HepG2 (cell line): ENCODE measurements around the gene SYNGAP1. TPM values are rescaled to one million over a fixed set of nuclear protein-coding genes. Genes with fewer than 3 reads are reported as not detected.

Experiments
- AGO2 ChIP-seq: fragments of 200-400 bp; formaldehyde crosslinking; optimal IDR thresholded peaks from 2 replicates; pipeline ENCODE3; 2017; ENCODE audit warnings: mild to moderate bottlenecking, low read depth, low read length, moderate library complexity
- CTCF ChIP-seq: sonication (generic); formaldehyde crosslinking; IDR thresholded peaks from 2 replicates; pipeline ENCODE4 v1.5.0; 2020; ENCODE audit warnings: mild to moderate bottlenecking, missing genetic modification reagents, moderate library complexity
- GABPA ChIP-seq, 2 experiments: IDR thresholded peaks; 2 replicates each; pipeline ENCODE4 v1.6.1; 2011 to 2016; ENCODE audit warnings: low read depth in 2 of 2, low read length in 1 of 2, missing biosample characterization in 1 of 2, missing genetic modification characterization in 1 of 2
- GTF2F1 ChIP-seq: fragments of 150-350 bp; IDR thresholded peaks from 2 replicates; pipeline ENCODE4 v1.6.1; 2014; ENCODE audit warnings: low read length
- KDM6A ChIP-seq: IDR thresholded peaks from 2 replicates; pipeline ENCODE4 v1.6.1; 2016; ENCODE audit warnings: low read depth
- KLF9 ChIP-seq: IDR thresholded peaks from 2 replicates; pipeline ENCODE4 v1.6.1; 2016; ENCODE audit warnings: low read depth
- NAIF1 ChIP-seq: sonication (generic); formaldehyde crosslinking; IDR thresholded peaks from 2 replicates; pipeline ENCODE4 v1.5.0; 2020; ENCODE audit warnings: mild to moderate bottlenecking, missing genetic modification reagents, borderline replicate concordance
- NFIB ChIP-seq: sonication (generic); formaldehyde crosslinking; IDR thresholded peaks from 2 replicates; pipeline ENCODE4 v1.9.0; 2021; ENCODE audit warnings: missing genetic modification reagents, mild to moderate bottlenecking, borderline replicate concordance
- PHF20 ChIP-seq: sonication (generic); formaldehyde crosslinking; IDR thresholded peaks from 2 replicates; pipeline ENCODE4 v1.5.0; 2020; ENCODE audit warnings: mild to moderate bottlenecking, missing genetic modification reagents
- PHF8 ChIP-seq: sonication (generic); formaldehyde crosslinking; IDR thresholded peaks from 2 replicates; pipeline ENCODE4 v1.5.0; 2020; ENCODE audit warnings: missing genetic modification reagents
- PPARG ChIP-seq: conservative IDR thresholded peaks from 2 replicates; pipeline ENCODE4 v1.6.1; 2016; ENCODE audit warnings: missing biosample characterization, missing genetic modification reagents
- SMAD1 ChIP-seq: sonication (generic); formaldehyde crosslinking; IDR thresholded peaks from 2 replicates; pipeline ENCODE4 v1.4.0; 2020; ENCODE audit warnings: missing genetic modification reagents, low read depth, mild to moderate bottlenecking, borderline replicate concordance
- SRSF1 ChIP-seq: fragments of 200-400 bp; formaldehyde crosslinking; optimal IDR thresholded peaks from 2 replicates; pipeline ENCODE3; 2017; ENCODE audit warnings: mild to moderate bottlenecking, low read depth, low read length, moderate library complexity
- SSRP1 ChIP-seq: IDR thresholded peaks from 2 replicates; pipeline ENCODE4 v1.6.1; 2016; ENCODE audit warnings: control low read depth
- ZFP82 ChIP-seq: sonication (generic); formaldehyde crosslinking; IDR thresholded peaks from 2 replicates; pipeline ENCODE4 v1.5.1; 2020; ENCODE audit warnings: mild to moderate bottlenecking, missing genetic modification reagents, borderline replicate concordance
- ZNF17 ChIP-seq: sonication (generic); formaldehyde crosslinking; IDR thresholded peaks from 2 replicates; pipeline ENCODE4 v1.5.0; 2020; ENCODE audit warnings: mild to moderate bottlenecking, missing genetic modification reagents
- ZNF496 ChIP-seq: sonication (generic); formaldehyde crosslinking; IDR thresholded peaks from 2 replicates; pipeline ENCODE4 v1.8.1; 2023; ENCODE audit warnings: mild to moderate bottlenecking, moderate library complexity, missing genetic modification reagents; ENCODE audit not compliant: insufficient replicate concordance
- ZNF562 ChIP-seq: sonication (generic); formaldehyde crosslinking; IDR thresholded peaks from 2 replicates; pipeline ENCODE4 v1.8.0; 2022; ENCODE audit warnings: missing genetic modification reagents, borderline replicate concordance
- ZNF563 ChIP-seq: sonication (generic); formaldehyde crosslinking; IDR thresholded peaks from 2 replicates; pipeline ENCODE4 v1.8.0; 2022; ENCODE audit warnings: mild to moderate bottlenecking, moderate library complexity, missing genetic modification reagents
- ZZZ3 ChIP-seq: sonication (generic); formaldehyde crosslinking; IDR thresholded peaks from 2 replicates; pipeline ENCODE4 v1.4.0; 2020; ENCODE audit warnings: missing genetic modification reagents, mild to moderate bottlenecking, borderline replicate concordance
- polyA plus RNA-seq, 8 experiments: library from polyadenylated mRNA; depleted of rRNA in 3 of 8; stranded (reverse) in 7 of 8; unstranded in 1 of 8; fragments of >200 nt; fragmentation: Illumina TruSeq in 4 of 8; extraction: Trizol in 4 of 8; gene quantifications; 2 replicates each; pipeline versions ENCODE4 v1.2.1 to v1.2.3, GENCODE V29; 2011 to 2016; ENCODE audit warnings: low read depth in 4 of 8, missing spikeins in 1 of 8, mixed read lengths in 1 of 8; ENCODE audit not compliant: insufficient read depth in 1 of 8
- total RNA-seq, 5 experiments: library from RNA; depleted of rRNA; stranded (reverse); fragments of >200 nt; fragmentation: Illumina TruSeq; extraction: Trizol; gene quantifications; 2 replicates each; pipeline ENCODE4 v1.2.3, GENCODE V29; 2016; ENCODE audit warnings: low read depth in 1 of 5
- TF ChIP-seq, protein P1 (sequence below), 2 experiments: fragments of 450-650 bp in 1 of 2; sonication (generic) in 1 of 2; formaldehyde crosslinking; IDR thresholded peaks; 2 replicates each; pipeline versions ENCODE4 v1.5.0 to v1.8.0; 2020 to 2022; ENCODE audit warnings: mild to moderate bottlenecking in 1 of 2, missing genetic modification reagents in 1 of 2
- TF ChIP-seq, protein P2 (sequence below): conservative IDR thresholded peaks from 2 replicates; pipeline ENCODE4 v1.6.1; 2018; ENCODE audit warnings: missing genetic modification reagents
- TF ChIP-seq, protein P3 (sequence below): sonication (generic); formaldehyde crosslinking; conservative IDR thresholded peaks from 2 replicates; pipeline ENCODE4 v1.5.0; 2020; ENCODE audit warnings: missing genetic modification reagents

Gene SYNGAP1
- total and polyA plus RNA-seq, 2 of the 13 experiments (the other 11 are each of a cell fraction or from before 2014, with no cell fraction given) = 0.75 to 1.1 TPM

DNA sequence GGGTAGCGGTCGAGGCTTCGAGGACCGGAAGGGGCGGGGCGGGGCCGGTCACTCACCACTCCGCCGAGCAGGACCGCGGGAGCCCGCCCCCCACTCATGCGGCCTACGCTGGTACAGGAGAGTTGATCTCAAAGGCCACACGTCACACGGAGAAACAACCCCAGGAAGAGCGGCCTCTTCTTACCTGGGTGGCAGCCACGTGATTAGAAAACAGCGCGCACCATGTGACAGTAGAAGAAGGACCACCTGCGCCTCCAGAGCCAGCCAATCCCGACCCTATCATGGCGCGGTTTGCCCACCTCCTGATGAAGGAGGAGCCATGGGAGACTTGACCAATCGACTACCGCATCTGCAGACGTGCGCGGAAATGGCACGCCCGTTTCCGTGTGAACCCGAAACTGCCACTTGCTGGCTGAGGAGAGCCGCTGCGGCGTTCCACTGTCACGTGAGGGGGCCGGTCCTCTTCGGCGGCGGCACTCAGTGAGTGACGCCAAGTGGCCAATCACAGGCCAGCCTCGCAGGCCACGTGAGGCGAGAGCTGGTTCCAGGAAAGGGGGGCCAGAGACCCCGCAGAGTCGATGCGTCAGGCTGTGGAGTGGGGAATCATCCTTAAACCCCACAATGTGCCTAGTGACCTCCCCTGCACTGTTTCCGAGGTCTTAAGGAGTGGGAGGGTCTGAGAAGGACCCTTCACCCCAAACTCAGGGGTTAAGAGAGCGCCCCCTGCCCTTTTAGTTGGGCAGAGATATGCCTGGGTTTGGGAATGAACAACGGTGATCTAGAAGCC is 1.8 kb upstream of the SYNGAP1 start, which contains the start of gene CUTA (continued):
- TF ChIP-seq GABPA (IDR thresholded peaks at IDR 0.05; ENCODE audit: low read depth, low read length) = no peak
- peak; percentile 89 for TF ChIP-seq GABPA (CRISPR knock-in tag; IDR thresholded peaks at IDR 0.05; ENCODE audit: low read depth)
- TF ChIP-seq NAIF1 = peak; percentile 88; the same call in 1 of the 2 replicates
- TF ChIP-seq PHF8 (CRISPR knock-in tag) = peak; percentile 80
- TF ChIP-seq, protein P1, sequence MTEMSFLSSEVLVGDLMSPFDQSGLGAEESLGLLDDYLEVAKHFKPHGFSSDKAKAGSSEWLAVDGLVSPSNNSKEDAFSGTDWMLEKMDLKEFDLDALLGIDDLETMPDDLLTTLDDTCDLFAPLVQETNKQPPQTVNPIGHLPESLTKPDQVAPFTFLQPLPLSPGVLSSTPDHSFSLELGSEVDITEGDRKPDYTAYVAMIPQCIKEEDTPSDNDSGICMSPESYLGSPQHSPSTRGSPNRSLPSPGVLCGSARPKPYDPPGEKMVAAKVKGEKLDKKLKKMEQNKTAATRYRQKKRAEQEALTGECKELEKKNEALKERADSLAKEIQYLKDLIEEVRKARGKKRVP (CRISPR knock-in tag; IDR thresholded peaks at IDR 0.05) = peak in 1 of 2 experiments; percentile 84; a peak in 2 of 4 replicates
- TF ChIP-seq ZNF563 = peak; percentile 86
- TF ChIP-seq CTCF = peak; percentile 76
- peak; percentile 91 for TF ChIP-seq PHF20 (CRISPR knock-in tag)
- TF ChIP-seq SSRP1 = peak; percentile 84; the same call in 1 of the 2 replicates
- TF ChIP-seq, protein P2, sequence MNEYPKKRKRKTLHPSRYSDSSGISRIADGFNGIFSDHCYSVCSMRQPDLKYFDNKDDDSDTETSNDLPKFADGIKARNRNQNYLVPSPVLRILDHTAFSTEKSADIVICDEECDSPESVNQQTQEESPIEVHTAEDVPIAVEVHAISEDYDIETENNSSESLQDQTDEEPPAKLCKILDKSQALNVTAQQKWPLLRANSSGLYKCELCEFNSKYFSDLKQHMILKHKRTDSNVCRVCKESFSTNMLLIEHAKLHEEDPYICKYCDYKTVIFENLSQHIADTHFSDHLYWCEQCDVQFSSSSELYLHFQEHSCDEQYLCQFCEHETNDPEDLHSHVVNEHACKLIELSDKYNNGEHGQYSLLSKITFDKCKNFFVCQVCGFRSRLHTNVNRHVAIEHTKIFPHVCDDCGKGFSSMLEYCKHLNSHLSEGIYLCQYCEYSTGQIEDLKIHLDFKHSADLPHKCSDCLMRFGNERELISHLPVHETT = peak; percentile 74
- no peak for TF ChIP-seq KDM6A (CRISPR knock-in tag)
- 0 out of 2 replicates have a peak, but pooled peaks have one; percentile 67 for TF ChIP-seq ZFP82
- TF ChIP-seq, protein P3, sequence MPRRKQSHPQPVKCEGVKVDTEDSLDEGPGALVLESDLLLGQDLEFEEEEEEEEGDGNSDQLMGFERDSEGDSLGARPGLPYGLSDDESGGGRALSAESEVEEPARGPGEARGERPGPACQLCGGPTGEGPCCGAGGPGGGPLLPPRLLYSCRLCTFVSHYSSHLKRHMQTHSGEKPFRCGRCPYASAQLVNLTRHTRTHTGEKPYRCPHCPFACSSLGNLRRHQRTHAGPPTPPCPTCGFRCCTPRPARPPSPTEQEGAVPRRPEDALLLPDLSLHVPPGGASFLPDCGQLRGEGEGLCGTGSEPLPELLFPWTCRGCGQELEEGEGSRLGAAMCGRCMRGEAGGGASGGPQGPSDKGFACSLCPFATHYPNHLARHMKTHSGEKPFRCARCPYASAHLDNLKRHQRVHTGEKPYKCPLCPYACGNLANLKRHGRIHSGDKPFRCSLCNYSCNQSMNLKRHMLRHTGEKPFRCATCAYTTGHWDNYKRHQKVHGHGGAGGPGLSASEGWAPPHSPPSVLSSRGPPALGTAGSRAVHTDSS (CRISPR knock-in tag) = no peak
- no peak for TF ChIP-seq ZNF17 (CRISPR knock-in tag)
- peak; percentile 4 for TF ChIP-seq KLF9 (CRISPR knock-in tag)
- no peak for TF ChIP-seq ZNF496 (CRISPR knock-in tag)
- no peak for TF ChIP-seq SRSF1
- TF ChIP-seq GTF2F1 = no peak
- no peak for TF ChIP-seq NFIB (CRISPR knock-in tag)
- peak; percentile 32; the same call in 1 of the 2 replicates for TF ChIP-seq PPARG
- TF ChIP-seq AGO2 = peak; percentile 39
- TF ChIP-seq SMAD1 = peak; percentile 31; the same call in 1 of the 2 replicates
- no peak for TF ChIP-seq ZNF562 (CRISPR knock-in tag)
- TF ChIP-seq ZZZ3 (CRISPR knock-in tag) = peak; percentile 90; the same call in 1 of the 2 replicates
